ENCODE measurements around the gene CXorf66.

The CXorf66 gene

GRCh38 chrX:139909712-139910111 lies 55.6 kb downstream of the CXorf66 start:
- no peak overlapping the region for H3K4me3 ChIP-seq (replicated peaks; ENCODE audit: low read depth, low read length)
- TF ChIP-seq CTCF (IDR thresholded peaks at IDR 0.05; ENCODE audit: low read length, missing control alignments), result no peak
- no peak for DNase-seq (ENCODE audit: low read depth)

- no peak for DNase-seq (ENCODE audit: low read depth)
- no peak overlapping the region for H3K4me3 ChIP-seq (replicated peaks; ENCODE audit: low read depth, low read length)
- no peak for TF ChIP-seq CTCF (IDR thresholded peaks at IDR 0.05; ENCODE audit: low read length, missing control alignments)
Observed at GRCh38 chrX:139907078-139907477, 58.2 kb downstream of the CXorf66 start.

GRCh38 chrX:139905743-139906142 lies 59.6 kb downstream of the CXorf66 start:
- TF ChIP-seq CTCF (IDR thresholded peaks at IDR 0.05; ENCODE audit: low read length, missing control alignments), result no peak
- no peak overlapping the region for H3K4me3 ChIP-seq (replicated peaks; ENCODE audit: low read depth, low read length)

More at GRCh38 chrX:139905743-139906142, 59.6 kb downstream of the CXorf66 start:
- no peak for DNase-seq (ENCODE audit: low read depth)

Data from fibroblast of pulmonary artery (primary cell).